GM19099 (cell line): ENCODE measurements around the gene PTTG2.

ENCODE experiments used
- POLR2A ChIP-seq: IDR thresholded peaks from 3 replicates; pipeline ENCODE4 v1.6.1; 2011; ENCODE audit warnings: low read depth; ENCODE audit not compliant: insufficient read length; ENCODE audit errors: extremely low read depth

The PTTG2 gene

GRCh38 chr4:38007645-38008044 lies 47.4 kb downstream of the PTTG2 start:
- TF ChIP-seq POLR2A: no peak

GRCh38 chr4:38008571-38009021 lies 48.4 kb downstream of the PTTG2 start:
- no peak for TF ChIP-seq POLR2A

- TF ChIP-seq POLR2A: no peak
Measured at GRCh38 chr4:38009421-38009820, 49.2 kb downstream of the PTTG2 start.

GRCh38 chr4:38009949-38010348 lies 49.8 kb downstream of the PTTG2 start:
- no peak for TF ChIP-seq POLR2A
